Progenitor cell of endocrine pancreas (in vitro differentiated cells): ENCODE data around the gene SOX5. TPM values are rescaled to one million over a fixed set of nuclear protein-coding genes. Genes with fewer than 3 reads are reported as not detected.
A peak's percentile ranks its signal among the peaks of the same experiment; 100 is the strongest.

Experiments used
- DNase-seq: peaks from one replicate; pipeline ENCODE4 v3.0.0; 2021; ENCODE audit warnings: low spot score; ENCODE audit not compliant: unreplicated experiment
- H3K27ac Mint-ChIP-seq: 2 replicates; pipeline ENCODE4 v1.8.0; 2021; ENCODE audit warnings: mild to moderate bottlenecking, moderate library complexity, mixed read lengths
- H3K27me3 Mint-ChIP-seq: 2 replicates; pipeline ENCODE4 v1.8.0; 2021; ENCODE audit warnings: mixed read lengths
- H3K36me3 Mint-ChIP-seq: 2 replicates; pipeline ENCODE4 v1.8.0; 2022; ENCODE audit warnings: mixed read lengths; ENCODE audit not compliant: insufficient read depth
- H3K4me1 Mint-ChIP-seq: 2 replicates; pipeline ENCODE4 v1.8.0; 2021; ENCODE audit warnings: low read depth, mixed read lengths
- H3K4me3 Mint-ChIP-seq: 2 replicates; pipeline ENCODE4 v1.8.0; 2021; ENCODE audit warnings: low read depth, mild to moderate bottlenecking, moderate library complexity, mixed read lengths
- H3K9me3 Mint-ChIP-seq: 2 replicates; pipeline ENCODE4 v1.8.0; 2021; ENCODE audit warnings: low read depth, mixed read lengths
- CTCF ChIP-seq: fragments of 200-600 bp; sonication (generic); IDR thresholded peaks from one replicate; pipeline ENCODE4 v1.5.0; 2021; ENCODE audit warnings: antibody characterized with exemption, mild to moderate bottlenecking; ENCODE audit not compliant: unreplicated experiment
- total RNA-seq: library from RNA; stranded (reverse); gene quantifications from 2 replicates; pipeline ENCODE4 v1.2.1, GENCODE V29; 2021

SOX5 gene
- total RNA-seq, 1 donor from 2014 or later = 56.9 TPM

GRCh38 chr12:23560611-23561010 lies 388.9 kb downstream of the SOX5 start:
- DNase-seq = no peak
- Mint-ChIP-seq H3K27me3 (no peaks in the 10 kb centered on the region), H3K4me3 (no peak overlapping the region), H3K27ac (no peak overlapping the region), H3K36me3 (peaks cover 19% of the 10 kb centered on the region), H3K9me3 (no peaks in the 10 kb centered on the region), H3K4me1 (peaks cover 26% of the 10 kb centered on the region)
- no peak for TF ChIP-seq CTCF

- Mint-ChIP-seq H3K27ac (peak overlapping the region; percentile 30), H3K9me3 (no peaks in the 10 kb centered on the region), H3K4me3 (no peak overlapping the region), H3K4me1 (peaks cover 36% of the 10 kb centered on the region), H3K27me3 (no peaks in the 10 kb centered on the region), H3K36me3 (peaks cover 20% of the 10 kb centered on the region)
- no peak for DNase-seq
- no peak for TF ChIP-seq CTCF
Observed at GRCh38 chr12:23559268-23559753, 390.2 kb downstream of the SOX5 start.

- DNase-seq = no peak
- Mint-ChIP-seq H3K27me3 (no peaks in the 10 kb centered on the region), H3K36me3 (peaks cover 21% of the 10 kb centered on the region), H3K4me3 (no peak overlapping the region), H3K9me3 (peaks cover 3% of the 10 kb centered on the region), H3K27ac (no peak overlapping the region), H3K4me1 (peaks cover 47% of the 10 kb centered on the region)
- TF ChIP-seq CTCF = no peak
Observed at GRCh38 chr12:23556661-23557060, 392.8 kb downstream of the SOX5 start.

- DNase-seq = no peak
- peak overlapping the region; percentile 45 for H3K4me3 Mint-ChIP-seq
- H3K27ac Mint-ChIP-seq = peak overlapping the region; percentile 54
- H3K9me3 Mint-ChIP-seq = peaks cover 3% of the 10 kb centered on the region
- H3K27me3 Mint-ChIP-seq = no peaks in the 10 kb centered on the region
- no peak for TF ChIP-seq CTCF
- peaks cover 17% of the 10 kb centered on the region for H3K36me3 Mint-ChIP-seq
- peaks cover 49% of the 10 kb centered on the region for H3K4me1 Mint-ChIP-seq
Observed at GRCh38 chr12:23555825-23556207, 393.7 kb downstream of the SOX5 start.

GRCh38 chr12:23555180-23555824 lies 394.2 kb downstream of the SOX5 start:
- DNase-seq = no peak
- peaks cover 52% of the 10 kb centered on the region for H3K4me1 Mint-ChIP-seq
- H3K36me3 Mint-ChIP-seq = peaks cover 17% of the 10 kb centered on the region
- TF ChIP-seq CTCF = no peak
- peak overlapping the region; percentile 45 for H3K4me3 Mint-ChIP-seq
- H3K27ac Mint-ChIP-seq = peak overlapping the region; percentile 54
- H3K27me3 Mint-ChIP-seq = no peaks in the 10 kb centered on the region
- peaks cover 3% of the 10 kb centered on the region for H3K9me3 Mint-ChIP-seq
